CMK (cell line): Measurements from ENCODE around the gene CCDC141.
"Not testable (repeated sequence)": the region's sequence is repeated elsewhere in the genome, so short reads cannot be mapped to it uniquely, and the experiment has no call there.

Experiments used
- DNase-seq: peaks from one replicate; pipeline ENCODE4 v3.0.0-alpha.2; 2010; ENCODE audit warnings: low read depth

Gene CCDC141, protein sequence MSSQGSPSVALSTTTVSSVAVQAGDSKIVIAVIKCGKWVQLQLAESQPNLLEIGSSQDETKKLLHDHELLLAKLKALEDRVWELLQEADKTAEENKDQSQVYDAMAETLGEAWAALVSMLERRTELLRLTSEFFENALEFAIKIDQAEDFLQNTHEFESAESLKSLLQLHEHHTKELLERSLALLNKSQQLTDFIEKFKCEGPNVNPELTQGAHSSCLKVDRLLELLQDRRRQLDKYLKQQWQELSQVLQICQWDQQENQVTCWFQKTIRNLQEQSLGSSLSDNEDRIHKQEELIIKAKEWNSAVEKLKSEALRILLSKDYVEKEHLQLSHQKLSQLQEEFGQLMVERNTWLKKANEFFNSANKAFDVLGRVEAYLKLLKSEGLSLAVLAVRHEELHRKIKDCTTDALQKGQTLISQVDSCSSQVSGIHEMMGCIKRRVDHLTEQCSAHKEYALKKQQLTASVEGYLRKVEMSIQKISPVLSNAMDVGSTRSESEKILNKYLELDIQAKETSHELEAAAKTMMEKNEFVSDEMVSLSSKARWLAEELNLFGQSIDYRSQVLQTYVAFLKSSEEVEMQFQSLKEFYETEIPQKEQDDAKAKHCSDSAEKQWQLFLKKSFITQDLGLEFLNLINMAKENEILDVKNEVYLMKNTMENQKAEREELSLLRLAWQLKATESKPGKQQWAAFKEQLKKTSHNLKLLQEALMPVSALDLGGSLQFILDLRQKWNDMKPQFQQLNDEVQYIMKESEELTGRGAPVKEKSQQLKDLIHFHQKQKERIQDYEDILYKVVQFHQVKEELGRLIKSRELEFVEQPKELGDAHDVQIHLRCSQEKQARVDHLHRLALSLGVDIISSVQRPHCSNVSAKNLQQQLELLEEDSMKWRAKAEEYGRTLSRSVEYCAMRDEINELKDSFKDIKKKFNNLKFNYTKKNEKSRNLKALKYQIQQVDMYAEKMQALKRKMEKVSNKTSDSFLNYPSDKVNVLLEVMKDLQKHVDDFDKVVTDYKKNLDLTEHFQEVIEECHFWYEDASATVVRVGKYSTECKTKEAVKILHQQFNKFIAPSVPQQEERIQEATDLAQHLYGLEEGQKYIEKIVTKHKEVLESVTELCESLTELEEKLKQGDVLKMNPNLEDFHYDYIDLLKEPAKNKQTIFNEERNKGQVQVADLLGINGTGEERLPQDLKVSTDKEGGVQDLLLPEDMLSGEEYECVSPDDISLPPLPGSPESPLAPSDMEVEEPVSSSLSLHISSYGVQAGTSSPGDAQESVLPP (N-terminal part only)

DNA sequence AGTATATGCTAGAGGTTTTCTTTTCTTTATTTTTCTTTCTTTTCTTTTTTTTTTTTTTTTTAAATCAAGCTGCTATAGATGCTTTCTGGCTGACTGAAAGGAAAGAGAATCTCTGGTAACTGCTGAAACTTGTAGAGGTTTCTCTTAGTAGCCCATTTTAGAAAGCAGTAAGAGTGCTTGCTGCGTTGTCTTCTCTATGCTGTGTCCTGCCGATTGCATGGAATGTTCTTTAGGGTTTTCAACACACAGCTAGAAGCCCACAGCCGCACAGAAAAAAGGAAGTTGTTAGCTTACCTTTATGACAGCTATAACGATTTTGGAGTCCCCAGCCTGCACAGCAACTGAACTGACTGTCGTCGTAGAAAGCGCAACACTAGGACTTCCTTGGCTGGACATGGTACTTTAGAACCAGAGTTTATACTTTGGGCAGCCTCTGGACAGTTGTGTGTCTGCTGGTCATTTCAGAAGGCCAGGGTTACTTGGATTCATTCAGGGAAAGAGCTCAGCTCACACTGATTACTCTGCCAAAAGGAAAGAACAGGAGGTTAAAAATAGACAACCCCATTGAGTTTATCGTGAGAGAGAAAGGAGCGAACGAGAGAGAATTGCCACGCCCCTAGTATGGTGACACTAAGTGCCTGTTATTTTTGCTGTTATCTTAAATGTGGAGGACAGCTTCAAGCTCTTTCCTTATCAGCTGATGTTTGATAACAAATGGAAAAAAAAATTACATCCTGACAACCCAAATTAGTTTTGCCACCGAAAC, at the start of gene CCDC141:
Gene CCDC141 (minus strand): TSS at position 592 of the 766 bp plus-strand sequence. CDS start 196 bp downstream, at position 396.
- DNase-seq = no peak

DNA sequence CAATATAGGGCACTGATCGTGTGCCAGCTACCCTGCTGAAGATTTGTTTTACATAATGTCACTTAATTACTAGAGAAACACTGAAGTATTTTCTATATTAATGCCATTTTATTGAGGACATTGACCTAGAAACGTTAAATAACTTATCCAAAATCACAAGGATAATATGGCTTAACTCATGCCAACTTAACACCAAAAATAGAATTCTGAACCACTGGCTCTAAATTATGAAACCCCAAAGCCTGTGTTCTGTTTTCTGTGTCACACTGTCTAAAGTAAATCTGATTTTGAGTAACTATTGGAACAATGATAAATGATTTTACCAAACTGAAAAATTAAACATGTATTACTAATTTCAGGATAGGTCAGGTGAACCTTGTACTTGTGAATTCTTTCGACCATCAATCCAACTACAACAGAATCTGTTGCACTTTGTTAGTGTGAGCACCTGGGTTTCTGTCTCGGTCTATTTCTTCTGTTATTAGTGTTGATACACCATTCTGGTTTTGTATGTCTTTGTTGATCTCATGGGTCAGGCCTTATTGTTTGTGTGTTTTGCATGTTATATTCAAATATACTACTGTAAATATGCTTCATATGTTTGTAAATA, 48.2 kb upstream of the CCDC141 start:
- no peak for DNase-seq

DNA sequence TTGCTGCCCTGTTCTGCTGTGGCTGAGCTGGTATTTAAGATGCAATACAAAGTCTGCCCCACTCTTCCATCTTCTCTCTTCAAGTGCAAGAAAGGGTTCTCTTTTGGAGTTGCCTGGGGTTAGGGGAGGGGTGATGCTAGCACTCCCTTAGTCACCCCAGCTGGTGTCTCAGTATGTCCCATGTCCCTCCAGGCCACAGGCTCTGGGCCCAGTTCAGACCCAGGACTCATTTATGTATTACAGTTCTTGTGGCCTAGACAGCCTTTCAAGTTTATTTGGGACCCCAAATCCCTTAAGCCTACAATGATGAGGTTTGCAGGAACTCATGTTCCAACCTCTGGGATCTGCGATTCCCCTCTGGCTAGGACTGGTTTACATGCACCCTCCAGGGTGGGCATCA, 47.2 kb upstream of the CCDC141 start:
- DNase-seq = no peak

DNA sequence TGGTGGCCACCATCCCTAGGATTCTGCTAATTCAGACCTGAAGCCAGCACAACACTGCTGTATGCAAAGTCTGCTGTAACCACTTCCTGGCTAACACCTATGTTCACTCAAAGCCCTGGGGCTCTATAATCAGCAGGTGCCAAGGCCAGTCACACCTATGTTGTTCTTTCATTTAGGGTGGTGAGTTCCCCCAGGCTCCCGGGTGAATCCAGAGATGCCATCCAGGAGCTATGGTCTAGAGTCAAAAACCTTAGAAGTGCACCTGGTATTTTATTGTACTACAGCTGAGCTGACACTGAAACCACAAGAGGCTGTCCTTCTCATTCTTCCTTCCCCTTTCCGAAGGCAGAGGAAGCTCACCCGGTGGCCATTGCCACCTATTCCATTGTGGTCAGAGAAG, 46.2 kb upstream of the CCDC141 start:
- DNase-seq = no peak

DNA sequence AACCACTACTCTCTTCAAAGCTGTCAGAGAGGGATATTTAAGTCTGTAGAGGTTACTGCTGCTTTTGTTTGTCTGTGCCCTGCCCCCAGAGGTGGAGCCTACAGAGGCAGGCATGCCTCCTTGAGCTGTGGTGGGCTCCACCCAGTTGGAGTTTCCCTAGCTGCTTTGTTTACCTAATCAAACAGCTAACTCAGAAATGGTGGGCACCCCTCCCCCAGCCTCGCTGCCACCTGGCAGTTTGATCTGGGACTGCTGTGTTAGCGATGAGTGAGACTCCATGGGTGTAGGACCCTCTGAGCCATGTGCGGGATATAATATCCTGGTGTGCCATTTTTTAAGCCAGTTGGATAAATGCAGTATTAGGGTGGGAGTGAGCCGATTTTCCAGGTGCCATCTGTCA, 43.0 kb upstream of the CCDC141 start:
- not testable (repeated sequence) for DNase-seq

DNA sequence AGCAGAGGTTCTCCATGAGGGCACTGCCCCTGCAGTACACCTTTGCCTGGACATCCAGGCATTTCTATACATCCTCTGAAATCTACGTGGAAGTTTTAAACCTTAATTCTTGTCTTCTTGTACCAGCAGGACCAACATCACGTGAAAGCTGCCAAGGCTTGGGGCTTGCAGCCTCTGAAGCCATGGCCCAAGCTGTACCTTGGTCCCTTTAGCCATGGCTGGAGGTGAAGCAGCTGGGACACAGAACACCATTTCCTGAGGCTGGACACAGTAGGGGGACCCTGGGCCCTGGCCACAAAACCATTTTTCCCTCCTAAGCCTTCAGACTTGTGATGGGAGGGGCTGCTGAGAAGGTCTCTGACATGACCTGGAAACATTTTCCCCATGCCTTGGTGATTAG, 32.8 kb upstream of the CCDC141 start:
- no peak for DNase-seq

DNA sequence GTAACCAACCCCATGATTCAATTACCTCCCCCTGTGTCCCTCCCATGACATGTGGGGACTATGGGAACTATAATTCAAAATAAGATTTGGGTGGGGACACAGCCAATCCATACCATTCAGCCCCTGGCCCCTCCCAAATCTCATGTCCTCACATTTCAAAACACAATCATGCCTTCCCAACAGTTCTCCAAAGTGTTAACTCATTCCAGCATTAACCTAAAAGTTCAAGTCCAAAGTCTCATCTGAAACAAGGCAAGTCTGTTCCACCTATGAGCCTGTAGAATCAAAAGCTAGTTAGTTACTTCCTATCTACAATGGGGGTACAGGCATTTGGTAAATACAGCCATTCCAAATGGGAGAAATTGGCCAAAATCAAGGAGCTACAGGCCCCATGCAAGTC, 32.0 kb upstream of the CCDC141 start:
- no peak for DNase-seq

DNA sequence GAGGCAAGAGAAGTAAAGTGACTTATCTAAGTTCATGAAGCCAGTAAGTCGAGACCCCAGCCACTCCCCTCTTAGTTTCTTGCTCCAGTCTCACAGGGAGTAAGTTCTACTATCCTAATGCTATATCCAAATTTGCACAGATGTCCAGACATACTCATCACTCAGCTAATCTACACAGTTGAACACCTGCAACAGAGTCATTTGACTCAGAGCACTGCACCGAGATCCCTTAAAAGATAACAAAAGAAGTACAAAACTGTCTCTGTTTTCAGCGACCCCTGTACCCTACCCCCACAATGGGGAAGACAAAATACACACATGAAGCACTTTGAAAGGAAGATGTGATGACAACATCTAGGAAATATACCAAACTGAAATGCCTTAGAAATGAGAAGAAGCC, 22.6 kb upstream of the CCDC141 start:
- no peak for DNase-seq

DNA sequence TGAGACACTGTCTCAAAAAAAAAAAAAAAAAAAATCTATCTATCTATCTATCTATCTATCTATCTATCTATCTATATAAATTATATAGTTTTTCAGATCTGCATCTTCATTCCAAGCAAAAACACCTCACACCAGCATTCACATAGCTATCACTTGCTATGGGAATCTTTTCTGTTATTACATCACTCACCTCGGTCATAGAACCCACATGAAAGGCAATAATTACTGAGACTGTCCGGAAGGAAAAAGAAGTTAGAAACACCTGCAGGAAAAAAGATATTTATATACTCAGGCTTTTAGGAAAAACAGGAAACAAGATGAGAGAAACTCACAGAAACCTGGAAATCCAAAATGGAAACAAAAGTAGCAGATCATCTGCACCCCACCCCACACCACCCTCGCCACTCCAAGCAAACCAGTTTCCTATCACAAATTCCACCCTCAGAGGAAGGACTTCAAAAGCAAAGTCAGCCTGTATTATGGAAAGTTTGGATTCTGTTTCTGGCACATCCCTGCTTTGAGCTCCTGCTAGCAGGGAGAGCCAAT, 21.9 kb upstream of the CCDC141 start:
- no peak for DNase-seq

DNA sequence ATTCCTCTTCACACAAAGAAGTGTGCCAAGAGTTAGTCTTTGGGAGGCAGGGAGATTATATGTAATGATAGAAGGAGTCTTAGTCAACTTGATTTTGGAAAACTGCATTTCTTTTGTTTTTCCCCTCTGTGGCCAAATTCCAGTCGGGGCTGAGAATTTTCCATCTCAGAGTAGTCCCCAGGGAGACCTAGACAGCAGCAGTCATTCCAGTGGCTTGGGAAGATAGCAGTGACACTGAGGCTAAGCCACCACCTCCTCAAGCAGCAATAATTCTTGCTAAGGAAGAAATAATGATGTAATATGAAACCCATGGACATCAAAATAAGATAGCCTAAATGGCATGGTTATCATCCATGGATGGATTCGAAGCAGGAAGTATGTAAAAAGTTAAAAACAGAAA, 21.0 kb upstream of the CCDC141 start:
- DNase-seq = no peak

DNA sequence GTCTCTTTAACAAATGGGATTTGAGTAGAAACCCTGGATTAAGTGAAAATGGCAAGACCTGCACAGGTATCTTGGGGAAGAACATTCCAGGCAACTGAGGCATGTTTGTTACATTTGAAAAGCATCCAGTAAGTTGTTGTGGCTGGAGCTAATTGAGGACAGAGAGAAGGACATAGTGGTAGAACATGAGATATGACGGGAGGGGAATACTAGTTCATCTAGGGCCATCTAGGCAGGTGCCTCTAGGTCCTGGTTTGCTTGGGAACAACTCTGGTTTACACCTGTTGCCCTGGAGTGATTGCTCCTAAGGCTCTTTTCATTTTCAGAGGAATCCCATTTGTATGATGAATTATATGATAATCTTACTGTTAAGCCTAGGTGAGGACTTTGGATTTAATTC, 19.7 kb upstream of the CCDC141 start:
- no peak for DNase-seq

DNA sequence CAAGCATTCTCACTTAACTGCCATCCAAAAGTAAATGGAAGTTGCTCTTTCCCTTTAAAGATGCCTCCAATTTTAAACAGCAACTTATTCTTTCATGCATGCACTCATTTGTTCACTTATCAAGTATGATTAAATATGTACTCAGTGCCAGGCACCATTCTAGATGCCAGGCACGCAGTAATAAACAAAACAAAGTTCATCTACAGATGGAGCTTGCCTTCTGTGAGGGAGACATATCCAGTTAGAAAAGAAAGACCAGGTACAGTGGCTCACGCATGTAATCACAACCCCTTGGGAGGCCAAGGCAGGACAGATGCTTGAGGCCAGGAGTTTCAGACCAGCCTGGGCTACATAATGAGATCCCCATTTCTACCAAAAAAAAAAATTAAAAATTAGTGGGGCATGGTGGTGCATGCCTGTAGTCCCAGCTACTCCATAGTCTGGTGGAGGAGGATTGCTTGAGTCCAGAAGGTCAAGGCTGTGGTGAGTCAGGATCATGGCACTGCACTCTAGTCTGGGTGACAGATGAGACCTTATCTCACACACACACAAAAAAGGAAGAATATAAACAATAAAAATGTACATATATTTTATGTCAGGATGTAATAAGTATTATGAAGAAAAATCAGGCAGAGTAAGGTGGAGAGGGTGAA, 19.2 kb upstream of the CCDC141 start:
- no peak for DNase-seq

DNA sequence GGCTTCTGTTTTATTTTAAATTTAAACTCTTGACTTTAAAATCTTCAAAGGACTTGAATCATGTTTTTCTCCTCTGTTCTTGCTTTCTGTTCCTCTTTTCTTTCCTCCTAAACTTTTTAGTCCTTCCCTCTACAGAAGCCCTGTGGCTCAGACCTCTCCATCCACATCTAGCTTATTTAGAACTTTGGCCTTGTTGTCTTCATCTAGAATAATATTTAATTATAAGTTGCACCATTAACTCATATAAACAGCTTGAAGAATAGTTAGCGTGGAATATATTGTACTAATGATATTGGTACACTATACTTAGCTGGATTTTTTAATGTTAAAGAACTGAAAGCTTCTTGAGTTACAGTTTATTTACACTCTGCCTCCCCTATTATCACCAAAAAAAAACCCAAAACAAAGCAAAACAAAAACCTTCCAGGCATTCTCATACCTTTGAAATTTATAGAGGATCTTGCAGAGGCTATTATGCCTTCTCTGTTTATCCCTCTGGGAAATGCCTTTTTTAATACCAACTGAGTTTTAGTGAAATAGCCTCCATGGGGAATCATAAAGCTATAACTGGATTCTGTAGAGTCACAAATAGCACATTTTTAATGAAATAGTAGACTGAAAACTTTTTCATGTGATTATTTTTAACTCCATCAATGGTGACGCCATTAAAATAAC, 9.2 kb upstream of the CCDC141 start:
- DNase-seq = no peak

DNA sequence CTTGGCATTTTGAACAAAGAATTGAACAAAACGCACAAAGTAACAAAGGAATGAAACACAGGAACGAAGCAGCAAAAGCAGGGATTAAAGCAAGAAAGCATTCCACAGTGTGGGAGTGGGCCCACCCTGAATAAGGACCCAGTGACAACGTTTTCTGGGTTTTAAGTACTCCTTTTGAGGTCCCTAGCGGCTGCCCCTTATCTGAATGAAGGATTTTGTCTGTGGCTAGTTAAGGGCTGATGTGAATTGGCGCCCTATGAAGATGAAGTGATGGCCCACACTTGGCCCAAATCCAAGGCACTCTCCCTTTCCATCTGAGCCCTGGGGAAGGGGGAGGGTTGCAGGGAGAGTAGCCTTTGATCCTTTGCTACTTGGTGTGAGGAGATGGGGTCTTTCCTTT, 7.8 kb upstream of the CCDC141 start:
- no peak for DNase-seq

DNA sequence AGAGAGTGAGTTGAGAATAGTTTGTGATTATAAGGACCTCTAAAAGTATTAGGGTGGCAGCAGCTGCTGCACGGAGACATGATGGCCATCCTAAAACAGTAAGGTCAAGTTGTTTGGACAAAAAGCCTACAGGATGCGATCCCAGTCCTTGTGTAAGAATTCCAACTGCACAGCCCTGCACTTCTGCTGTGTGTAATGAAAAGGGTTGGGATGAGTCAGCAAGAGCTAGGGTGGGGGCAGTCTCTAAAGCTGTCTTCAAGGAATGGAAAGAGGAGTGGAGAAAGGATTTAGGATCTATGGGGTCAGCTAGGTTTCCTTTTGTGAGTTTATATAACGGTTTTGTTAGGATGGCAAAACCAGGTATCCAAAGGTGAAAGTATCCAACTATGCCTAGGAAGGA, 3.6 kb upstream of the CCDC141 start:
- DNase-seq = not testable (repeated sequence)

DNA sequence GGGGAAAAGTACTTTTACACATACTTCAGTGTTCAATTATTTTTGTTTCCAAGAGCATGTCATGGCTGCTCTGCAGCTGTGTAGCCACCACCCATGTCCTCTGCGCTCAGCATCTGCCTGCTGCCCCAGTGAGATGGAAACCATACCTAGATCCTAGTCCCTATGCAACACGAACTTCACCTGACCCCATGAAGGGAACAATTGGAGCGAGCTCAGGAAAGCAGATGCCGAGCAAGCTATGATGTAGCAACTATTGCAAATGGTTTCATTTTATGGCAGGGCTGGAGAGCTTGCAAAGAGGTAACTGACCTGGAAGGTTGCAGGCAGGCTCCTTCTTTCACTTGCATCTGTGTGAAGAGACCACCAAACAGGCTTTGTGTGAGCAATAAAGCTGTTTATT, 1.3 kb upstream of the CCDC141 start:
- no peak for DNase-seq

DNA sequence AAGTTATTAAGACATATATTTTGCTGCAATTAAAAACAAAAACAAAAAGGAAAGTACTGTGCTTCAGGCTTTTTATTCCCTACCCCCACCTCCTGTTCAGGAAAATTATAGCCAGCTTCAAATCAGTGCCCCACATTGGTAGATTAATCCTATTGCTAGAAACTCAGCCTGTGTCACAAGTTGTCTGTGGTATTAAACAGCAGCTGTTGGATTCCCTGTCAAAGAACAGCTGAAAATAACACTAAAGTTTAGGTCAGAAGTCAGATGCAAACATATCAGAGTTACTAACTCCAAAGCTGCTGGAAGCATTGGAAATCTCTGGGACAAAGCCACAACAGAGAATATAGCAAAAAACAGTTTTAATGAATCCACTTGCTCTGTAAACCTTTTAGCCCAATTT, 818 bp upstream of the CCDC141 start:
- no peak for DNase-seq

DNA sequence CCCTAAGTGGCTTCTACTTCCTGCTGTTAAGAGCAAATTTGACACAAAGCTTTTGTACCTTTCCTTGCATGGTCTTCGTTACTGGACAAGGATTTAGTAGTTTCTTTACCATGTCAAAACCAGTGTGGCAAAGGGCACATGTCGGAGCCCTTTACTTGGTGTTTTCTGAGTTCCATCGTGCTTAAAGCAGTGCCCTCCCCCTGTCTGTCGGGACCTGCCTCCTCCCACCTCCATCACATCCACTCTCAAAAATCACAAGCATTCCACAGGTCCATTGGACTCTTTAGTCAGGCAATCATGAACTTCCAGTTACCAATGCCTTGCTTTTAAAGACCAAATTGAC, 763 bp downstream of the CCDC141 start:
- DNase-seq = no peak

DNA sequence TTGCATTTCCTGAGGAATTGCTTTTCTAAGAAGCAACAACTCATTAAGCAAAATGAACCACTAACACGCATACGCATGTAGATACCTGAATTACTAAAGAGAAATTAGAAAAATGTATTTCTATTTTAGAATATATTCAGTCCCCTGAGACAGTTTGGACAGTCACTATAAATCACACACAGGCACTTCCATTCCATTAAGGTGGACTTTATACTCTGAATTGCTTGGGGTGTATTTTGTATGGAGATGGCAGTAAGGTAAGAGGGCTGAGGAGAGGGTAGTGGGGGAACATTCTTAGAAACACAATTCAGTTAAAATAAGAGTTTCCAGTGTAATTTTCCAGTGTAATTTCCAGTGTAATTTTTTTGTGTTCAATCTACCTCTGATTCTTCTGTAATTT, 1.8 kb downstream of the CCDC141 start:
- DNase-seq = no peak

DNA sequence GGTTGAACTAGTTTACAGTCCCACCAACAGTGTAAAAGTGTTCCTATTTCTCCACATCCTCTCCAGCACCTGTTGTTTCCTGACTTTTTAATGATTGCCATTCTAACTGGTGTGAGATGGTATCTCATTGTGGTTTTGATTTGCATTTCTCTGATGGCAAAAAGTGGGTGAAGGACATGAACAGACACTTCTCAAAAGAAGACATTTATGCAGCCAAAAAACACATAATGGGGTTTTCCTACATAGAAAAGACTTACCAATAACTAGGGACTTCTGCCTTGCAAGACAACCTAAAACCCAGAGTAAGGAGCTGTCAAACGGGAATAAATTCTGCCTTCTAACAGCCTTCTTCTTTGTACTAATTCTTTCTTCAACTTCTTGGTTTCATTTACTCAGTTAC, 4.3 kb downstream of the CCDC141 start:
- not testable (repeated sequence) for DNase-seq
